K562 (cell line): Measurements from ENCODE around the gene PSMB7. TPM values are rescaled to one million over a fixed set of nuclear protein-coding genes. Genes with fewer than 3 reads are reported as not detected.

ENCODE experiments used
- ATAC-seq: fragments of 200-7000 bp; cut with Tn5 transposase; 3 replicates; pipeline ENCODE4 v1.9.1; 2020; ENCODE audit warnings: moderate library complexity
- BruUV-seq: library from RNA; stranded (reverse); fragments of 400-500 nt; replicated peaks from 2 replicates; lab custom pipeline; 2021; lab: Mats Ljungman, UMichigan
- CTCF ChIA-PET: fragments of 300-600 bp; formaldehyde crosslinking; extraction: SDS; loops from one replicate; lab custom pipeline; 2021; ENCODE audit warnings: low intra/inter-chr PET ratio; lab: Yijun Ruan, JAX
- POLR2A ChIA-PET: fragments of 300-600, 350-650 bp; sonication (Branson Sonifier 250); formaldehyde crosslinking; extraction: SDS; loops from one replicate; lab custom pipeline; 2021; ENCODE audit warnings: antibody characterized with exemption, inconsistent platforms; lab: Yijun Ruan, JAX
- DNase-seq, 4 experiments: peaks; one replicate each; pipeline versions ENCODE4 v3.0.0 to v3.0.0-alpha.2; 2011 to 2018; ENCODE audit warnings: low spot score in 3 of 4, mixed read lengths in 3 of 4; ENCODE audit errors: extremely low read depth in 1 of 4
- FAIRE-seq: peaks from 2 replicates; lab custom pipeline; 2011; peaks lifted over from hg19 to GRCh38; lab: Jason Lieb, UNC
- H2AFZ ChIP-seq: 2 replicates; pipeline ENCODE4 v1.6.0; 2011; ENCODE audit warnings: low read depth, low read length, control low read depth, inconsistent platforms
- H3K27ac ChIP-seq: fragments of 200-600 bp; 3 replicates; pipeline ENCODE4 v1.8.0; 2011; ENCODE audit warnings: low read depth, mild to moderate bottlenecking, control low read depth, inconsistent platforms, low read length, moderate library complexity, mixed read lengths; ENCODE audit errors: extremely low read depth
- H3K27me3 ChIP-seq, 2 experiments: fragments of 300-600 bp in 1 of 2; 2 replicates in 1 of 2; 3 replicates in 1 of 2; pipeline versions ENCODE4 v1.6.0 to v1.8.0; 2011; ENCODE audit warnings: inconsistent platforms in 2 of 2, low read length in 2 of 2, mild to moderate bottlenecking in 1 of 2, mixed read lengths in 1 of 2, moderate library complexity in 1 of 2; ENCODE audit not compliant: control insufficient read depth in 2 of 2, insufficient read depth in 2 of 2
- H3K36me3 ChIP-seq: fragments of 300-600 bp; 3 replicates; pipeline ENCODE4 v1.8.0; 2011; ENCODE audit warnings: mild to moderate bottlenecking, low read length, inconsistent platforms; ENCODE audit not compliant: control insufficient read depth, insufficient read depth
- H3K4me1 ChIP-seq, 2 experiments: fragments of 200-600 bp in 1 of 2; replicated peaks in 1 of 2; 2 replicates in 1 of 2; 3 replicates in 1 of 2; pipeline versions ENCODE4 v1.5.1 to v1.8.0; 2011; ENCODE audit warnings: inconsistent platforms in 2 of 2, low read length in 2 of 2, mild to moderate bottlenecking in 1 of 2, mixed read lengths in 1 of 2, moderate library complexity in 1 of 2; ENCODE audit not compliant: control insufficient read depth in 2 of 2, insufficient read depth in 2 of 2
- H3K4me2 ChIP-seq: 2 replicates; pipeline ENCODE4 v1.6.1; 2011; ENCODE audit warnings: low read length, control low read depth, inconsistent platforms, mixed read lengths; ENCODE audit not compliant: insufficient read depth
- H3K4me3 ChIP-seq: fragments of 200-600 bp; sonication (generic), shearing (Covaris generic); 2 replicates; pipeline ENCODE4 v1.5.1; 2016; ENCODE audit warnings: control low read depth, inconsistent platforms
- H3K79me2 ChIP-seq: fragments of 200-600 bp; 3 replicates; pipeline ENCODE4 v1.8.0; 2011; ENCODE audit warnings: low read length, inconsistent platforms; ENCODE audit not compliant: control insufficient read depth, insufficient read depth
- H3K9ac ChIP-seq, 2 experiments: 2 replicates each; pipeline versions ENCODE4 v1.6.0 to v1.6.1; 2011; ENCODE audit warnings: low read depth in 2 of 2, low read length in 2 of 2, control low read depth in 1 of 2, inconsistent platforms in 1 of 2, mild to moderate bottlenecking in 1 of 2, mixed read lengths in 1 of 2; ENCODE audit not compliant: insufficient read depth in 1 of 2
- H3K9me1 ChIP-seq: one replicate; pipeline ENCODE4 v1.6.0; 2011; ENCODE audit warnings: inconsistent platforms, mild to moderate bottlenecking, low read length, moderate library complexity; ENCODE audit not compliant: control insufficient read depth, insufficient read depth
- H3K9me3 ChIP-seq: replicated peaks from 2 replicates; pipeline ENCODE4 v1.5.1; 2011; ENCODE audit warnings: low read depth, low read length, inconsistent platforms; ENCODE audit not compliant: control insufficient read depth, insufficient read depth
- H4K20me1 ChIP-seq: replicated peaks from 2 replicates; pipeline ENCODE4 v1.6.1; 2011; ENCODE audit warnings: low read length, inconsistent platforms, mixed read lengths; ENCODE audit not compliant: control insufficient read depth, insufficient read depth
- HNRNPL ChIP-seq: fragments of 200-400 bp; formaldehyde crosslinking; IDR thresholded peaks from 2 replicates; pipeline ENCODE4 v1.6.1; 2017; ENCODE audit warnings: low read depth, mild to moderate bottlenecking, low read length
- RBM15 ChIP-seq: fragments of 200-400 bp; formaldehyde crosslinking; IDR thresholded peaks from 2 replicates; pipeline ENCODE4 v1.6.1; 2018; ENCODE audit warnings: mild to moderate bottlenecking, low read length, moderate library complexity; ENCODE audit not compliant: insufficient read depth
- TEAD2 ChIP-seq: fragments of 450-650 bp; IDR thresholded peaks from 2 replicates; pipeline ENCODE4 v1.6.1; 2016; ENCODE audit warnings: missing genetic modification characterization, control low read depth, missing compliant biosample characterization
- WGBS: fragments of 100-300 bp; shearing (Covaris generic); methylation state at CpG from one replicate; pipeline ENCODE4 v1.1.6; 2016; ENCODE audit warnings: low coverage, mixed read lengths; ENCODE audit not compliant: insufficient coverage; ENCODE audit errors: missing lambda C conversion rate; 5-methylcytosine and 5-hydroxymethylcytosine counted together
- in situ Hi-C: fragments of 300-500 bp; cut with MboI; formaldehyde crosslinking; loops from 4 replicates; pipeline ENCODE4 v1.15.0; 2018; ENCODE audit warnings: inconsistent platforms, mixed read lengths
- intact Hi-C: fragments of 100-400 bp; cut with micrococcal nuclease; formaldehyde crosslinking; loops from 2 replicates; pipeline ENCODE4 v1.14.2; 2022
- polyA plus RNA-seq, 8 experiments: library from polyadenylated mRNA; depleted of rRNA in 4 of 8; stranded (reverse) in 5 of 8; unstranded in 3 of 8; fragments of >200 nt; fragmentation: Nextera tagmentation in 2 of 8; fragmentation: Illumina TruSeq in 1 of 8; extraction: Ambion mirVana in 2 of 8; extraction: Trizol in 1 of 8; gene quantifications; 2 replicates each; pipeline versions ENCODE4 v1.2.1 to v1.2.3, GENCODE V29; 2011 to 2014; ENCODE audit warnings: inconsistent platforms in 1 of 8, missing spikeins in 1 of 8
- total RNA-seq, 7 experiments: library from RNA; depleted of rRNA in 6 of 7; stranded (reverse); fragments of >200 nt in 6 of 7; fragmentation: Illumina TruSeq in 2 of 7; extraction: Trizol in 2 of 7; gene quantifications; 2 replicates each; pipeline versions ENCODE4 v1.2.1 to v1.2.3, GENCODE V29; 2011 to 2021; ENCODE audit warnings: low replicate concordance in 1 of 7

Gene PSMB7
- total and polyA plus RNA-seq, 9 of the 15 experiments (the other 6 are each of a cell fraction or from before 2014, with no cell fraction given), result 321 to 978 (median 407) TPM

DNA sequence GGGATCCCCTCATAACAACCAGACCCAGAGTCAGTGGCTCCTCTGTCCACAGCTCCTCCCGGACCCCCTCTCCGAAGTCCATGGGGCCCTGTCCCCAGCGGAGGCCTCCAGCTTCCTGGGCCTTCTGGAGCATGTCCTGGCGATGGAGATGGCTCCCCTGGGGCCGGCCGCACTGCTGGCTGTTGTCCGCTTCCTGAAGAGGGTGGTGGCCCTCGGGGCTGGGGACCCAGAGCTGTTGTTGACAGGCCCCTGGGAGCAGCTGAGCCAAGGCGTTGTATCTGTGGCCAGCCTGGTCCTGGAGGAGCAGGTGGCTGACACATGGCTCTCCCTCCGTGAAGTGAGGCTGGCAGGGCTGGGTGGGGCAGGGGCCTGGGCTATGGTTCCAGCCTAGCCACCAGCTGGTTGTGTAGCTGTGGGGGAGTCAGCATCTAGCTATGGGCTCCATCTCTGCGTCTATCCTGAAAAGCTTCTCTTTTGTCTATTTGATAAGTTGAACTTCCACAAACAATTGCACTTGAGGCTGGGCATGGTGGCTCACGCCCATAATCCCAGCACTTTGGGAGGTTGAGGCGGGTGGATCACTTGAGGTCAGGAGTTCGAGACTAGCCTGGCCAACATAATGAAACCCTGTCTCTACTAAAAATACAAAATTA, 39.7 kb upstream of the PSMB7 start (continued):
- TF ChIP-seq RBM15, result no peak

DNA sequence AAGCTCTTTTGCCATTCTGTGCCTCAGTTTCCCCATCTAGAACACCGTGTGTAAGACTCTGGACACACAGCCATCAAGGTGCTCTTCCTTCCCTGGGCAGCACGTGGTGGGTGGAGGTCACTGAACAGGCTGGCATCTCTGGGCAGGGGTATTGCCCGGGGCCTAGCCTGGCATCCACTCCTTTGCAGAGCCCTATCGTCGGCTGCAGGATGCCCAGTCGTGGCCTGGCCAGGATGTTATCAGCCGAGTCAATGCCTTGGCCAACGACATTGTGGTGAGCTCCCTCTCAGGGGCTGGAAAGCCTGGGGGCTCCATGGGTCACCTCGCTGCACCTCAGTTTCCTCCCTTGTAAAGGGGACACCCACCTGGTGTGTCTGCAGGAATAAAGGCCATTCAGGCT, 39.1 kb upstream of the PSMB7 start:
- FAIRE-seq, result no peak
- peaks cover 5 to 40% of the 10 kb centered on the region in 2 experiments; a peak in 3 of 5 replicates for H3K27me3 ChIP-seq
- no peak for ATAC-seq
- TF ChIP-seq TEAD2 (tag), result no peak
- 0 out of 2 replicates have a peak, but pooled peaks have one; percentile 28 for TF ChIP-seq HNRNPL
- intact Hi-C loops, result no loop called here
- H3K27ac ChIP-seq, result no peak overlapping the region
- H3K4me2 ChIP-seq, result no peak overlapping the region
- no peaks in the 10 kb centered on the region for H3K79me2 ChIP-seq
- no peaks in the 10 kb centered on the region for H3K9me1 ChIP-seq
- no peaks in the 10 kb centered on the region for H3K36me3 ChIP-seq
- POLR2A ChIA-PET, result interaction anchor here (1.0 kb wide), 1 partner anchor 16 kb away, joined by 3 read pairs; no protein-coding TSS in a partner anchor
- peaks cover 8 to 48% of the 10 kb centered on the region in 2 experiments for H3K4me1 ChIP-seq
- no peak overlapping the region for H2AFZ ChIP-seq
- H3K4me3 ChIP-seq, result no peak overlapping the region
- BruUV-seq, result no TSS peak
- in situ Hi-C loops, result no loop called here
- H3K9me3 ChIP-seq, result no peaks in the 10 kb centered on the region
- H4K20me1 ChIP-seq, result peaks cover 36% of the 10 kb centered on the region
- H3K9ac ChIP-seq, result no peak overlapping the region
- CTCF ChIA-PET, result no interaction called here
- no peak for DNase-seq
- WGBS, result 20% methylated on average over 9 of the region's 9 CpGs
